SU-DHL-6 (cell line): ENCODE data around the gene PFDN5.

Source experiments
- H2AFZ ChIP-seq: fragments of 200-600 bp; sonication (generic); 2 replicates; pipeline ENCODE4 v1.6.1; 2014; ENCODE audit warnings: low read depth, mild to moderate bottlenecking, moderate library complexity, mixed read lengths, antibody characterized with exemption, low read length; ENCODE audit not compliant: severe bottlenecking
- H3F3A ChIP-seq: fragments of 200-600 bp; shearing (Covaris generic); 2 replicates; pipeline ENCODE4 v1.6.0; 2016; ENCODE audit warnings: antibody characterized with exemption, mild to moderate bottlenecking; ENCODE audit not compliant: insufficient read depth
- H3K27ac ChIP-seq: fragments of 200-600 bp; sonication (generic); 2 replicates; pipeline ENCODE4 v1.5.1; 2016; ENCODE audit warnings: low read depth, mild to moderate bottlenecking, low read length, moderate library complexity, mixed read lengths
- H3K27me3 ChIP-seq: fragments of 200-600 bp; sonication (generic), shearing (Covaris generic); 2 replicates; pipeline ENCODE4 v1.6.0; 2014; ENCODE audit warnings: mild to moderate bottlenecking, low read length
- H3K36me3 ChIP-seq: fragments of 200-600 bp; sonication (generic); 2 replicates; pipeline ENCODE4 v1.6.1; 2014; ENCODE audit warnings: mild to moderate bottlenecking, low read length, mixed read lengths
- H3K4me2 ChIP-seq: fragments of 300-600, 200-600 bp; shearing (Covaris generic), sonication (generic); 2 replicates; pipeline ENCODE4 v1.6.0; 2014; ENCODE audit warnings: low read length, low read depth, mild to moderate bottlenecking; ENCODE audit not compliant: poor library complexity, severe bottlenecking
- H3K4me3 ChIP-seq: fragments of 200-600 bp; sonication (generic); 2 replicates; pipeline ENCODE4 v1.5.1; 2014; ENCODE audit warnings: antibody characterized with exemption, low read length, mild to moderate bottlenecking, mixed read lengths; ENCODE audit not compliant: insufficient read depth, poor library complexity, severe bottlenecking
- H3K79me2 ChIP-seq: fragments of 200-600 bp; sonication (generic); 2 replicates; pipeline ENCODE4 v1.6.1; 2014; ENCODE audit warnings: mild to moderate bottlenecking, low read length, moderate library complexity; ENCODE audit not compliant: insufficient read depth
- H3K9ac ChIP-seq: fragments of 200-600 bp; sonication (generic); 2 replicates; pipeline ENCODE4 v1.7.0; 2014; ENCODE audit warnings: mild to moderate bottlenecking, low read length
- H3K9me2 ChIP-seq: fragments of 200-600 bp; sonication (generic); replicated peaks from 2 replicates; pipeline ENCODE4 v1.6.1; 2014; ENCODE audit warnings: low read length; ENCODE audit not compliant: insufficient read depth
- H3K9me3 ChIP-seq: fragments of 200-600 bp; sonication (generic); 2 replicates; pipeline ENCODE4 v1.6.1; 2014; ENCODE audit warnings: low read length, mixed read lengths; ENCODE audit not compliant: insufficient read depth
- H4K20me1 ChIP-seq: fragments of 200-600 bp; sonication (generic); 2 replicates; pipeline ENCODE4 v1.6.1; 2014; ENCODE audit warnings: low read depth, mild to moderate bottlenecking, antibody characterized with exemption, low read length, moderate library complexity, mixed read lengths
- EZH2phosphoT487 ChIP-seq: fragments of 200-600 bp; sonication (generic), shearing (Covaris generic); conservative IDR thresholded peaks from 2 replicates; pipeline ENCODE4 v1.6.1; 2018; ENCODE audit warnings: mild to moderate bottlenecking, antibody characterized with exemption, low read length, moderate library complexity, mixed read lengths
- TF ChIP-seq, protein P1 (sequence below): fragments of 200-600 bp; sonication (generic); IDR thresholded peaks from one replicate; pipeline ENCODE4 v1.5.1; 2017; ENCODE audit warnings: antibody characterized with exemption, mild to moderate bottlenecking, low read length, moderate library complexity; ENCODE audit not compliant: insufficient read depth, poor library complexity, severe bottlenecking

PFDN5 gene

DNA sequence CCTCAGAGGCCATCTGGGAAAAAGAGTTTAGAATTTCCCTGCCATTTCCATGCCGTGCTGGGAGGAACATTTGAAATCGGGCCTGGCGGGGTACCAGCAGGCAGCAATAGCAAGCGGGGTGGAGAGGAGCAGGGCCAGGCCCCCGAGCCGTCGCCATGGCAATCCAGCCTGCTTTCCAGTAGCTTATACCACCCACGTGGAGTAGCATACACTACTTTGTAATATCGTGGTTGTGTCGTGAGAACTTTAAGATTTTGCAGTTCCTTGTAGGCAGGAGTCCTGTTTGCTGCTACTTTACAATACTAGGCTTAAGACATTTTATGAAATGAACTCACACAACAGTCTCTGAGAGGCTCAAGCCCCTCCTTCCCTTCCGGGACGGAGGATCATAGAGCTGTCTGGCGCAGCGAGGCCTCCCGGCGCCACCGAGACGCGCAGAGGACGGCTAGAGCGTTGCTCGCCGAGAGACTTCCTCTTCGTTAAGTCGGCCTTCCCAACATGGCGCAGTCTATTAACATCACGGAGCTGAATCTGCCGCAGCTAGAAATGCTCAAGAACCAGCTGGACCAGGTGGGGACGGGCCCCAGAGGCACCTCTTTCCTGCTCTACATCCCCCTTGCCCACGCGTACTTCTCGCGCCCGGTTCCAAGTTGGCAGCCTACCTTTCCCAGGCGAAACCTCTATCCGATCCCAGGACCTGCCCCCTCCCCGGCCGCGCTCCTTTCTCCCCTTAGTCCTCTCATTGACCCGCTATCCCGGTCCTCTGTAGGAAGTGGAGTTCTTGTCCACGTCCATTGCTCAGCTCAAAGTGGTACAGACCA is at the start of gene PFDN5:
Gene PFDN5 (plus strand): TSS at position 473 of the 821 bp plus-strand sequence. CDS start 26 bp downstream, at position 499.
- Histone ChIP-seq H3K4me3 (peak within 1 kb of the TSS; percentile 89), H3K27me3 (no peaks in the 10 kb centered on the region), H3K27ac (peak within 1 kb of the TSS; percentile 52), H3K9me2 (no peaks in the 10 kb centered on the region), H3K79me2 (peaks cover 23% of the 10 kb centered on the region), H3K4me2 (peak within 1 kb of the TSS; percentile 85), H3K36me3 (0 out of 2 replicates have a peak, but pooled peaks cover 3% of the 10 kb centered on the region), H2AFZ (peak within 1 kb of the TSS; percentile 79), H3K9me3 (no peaks in the 10 kb centered on the region), H3K9ac (peak within 1 kb of the TSS; percentile 87), H3F3A (peaks cover 19% of the 10 kb centered on the region), H4K20me1 (no peaks in the 10 kb centered on the region)
- TF ChIP-seq, protein P1, sequence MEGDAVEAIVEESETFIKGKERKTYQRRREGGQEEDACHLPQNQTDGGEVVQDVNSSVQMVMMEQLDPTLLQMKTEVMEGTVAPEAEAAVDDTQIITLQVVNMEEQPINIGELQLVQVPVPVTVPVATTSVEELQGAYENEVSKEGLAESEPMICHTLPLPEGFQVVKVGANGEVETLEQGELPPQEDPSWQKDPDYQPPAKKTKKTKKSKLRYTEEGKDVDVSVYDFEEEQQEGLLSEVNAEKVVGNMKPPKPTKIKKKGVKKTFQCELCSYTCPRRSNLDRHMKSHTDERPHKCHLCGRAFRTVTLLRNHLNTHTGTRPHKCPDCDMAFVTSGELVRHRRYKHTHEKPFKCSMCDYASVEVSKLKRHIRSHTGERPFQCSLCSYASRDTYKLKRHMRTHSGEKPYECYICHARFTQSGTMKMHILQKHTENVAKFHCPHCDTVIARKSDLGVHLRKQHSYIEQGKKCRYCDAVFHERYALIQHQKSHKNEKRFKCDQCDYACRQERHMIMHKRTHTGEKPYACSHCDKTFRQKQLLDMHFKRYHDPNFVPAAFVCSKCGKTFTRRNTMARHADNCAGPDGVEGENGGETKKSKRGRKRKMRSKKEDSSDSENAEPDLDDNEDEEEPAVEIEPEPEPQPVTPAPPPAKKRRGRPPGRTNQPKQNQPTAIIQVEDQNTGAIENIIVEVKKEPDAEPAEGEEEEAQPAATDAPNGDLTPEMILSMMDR, result no peak
- no peak for TF ChIP-seq EZH2phosphoT487

DNA sequence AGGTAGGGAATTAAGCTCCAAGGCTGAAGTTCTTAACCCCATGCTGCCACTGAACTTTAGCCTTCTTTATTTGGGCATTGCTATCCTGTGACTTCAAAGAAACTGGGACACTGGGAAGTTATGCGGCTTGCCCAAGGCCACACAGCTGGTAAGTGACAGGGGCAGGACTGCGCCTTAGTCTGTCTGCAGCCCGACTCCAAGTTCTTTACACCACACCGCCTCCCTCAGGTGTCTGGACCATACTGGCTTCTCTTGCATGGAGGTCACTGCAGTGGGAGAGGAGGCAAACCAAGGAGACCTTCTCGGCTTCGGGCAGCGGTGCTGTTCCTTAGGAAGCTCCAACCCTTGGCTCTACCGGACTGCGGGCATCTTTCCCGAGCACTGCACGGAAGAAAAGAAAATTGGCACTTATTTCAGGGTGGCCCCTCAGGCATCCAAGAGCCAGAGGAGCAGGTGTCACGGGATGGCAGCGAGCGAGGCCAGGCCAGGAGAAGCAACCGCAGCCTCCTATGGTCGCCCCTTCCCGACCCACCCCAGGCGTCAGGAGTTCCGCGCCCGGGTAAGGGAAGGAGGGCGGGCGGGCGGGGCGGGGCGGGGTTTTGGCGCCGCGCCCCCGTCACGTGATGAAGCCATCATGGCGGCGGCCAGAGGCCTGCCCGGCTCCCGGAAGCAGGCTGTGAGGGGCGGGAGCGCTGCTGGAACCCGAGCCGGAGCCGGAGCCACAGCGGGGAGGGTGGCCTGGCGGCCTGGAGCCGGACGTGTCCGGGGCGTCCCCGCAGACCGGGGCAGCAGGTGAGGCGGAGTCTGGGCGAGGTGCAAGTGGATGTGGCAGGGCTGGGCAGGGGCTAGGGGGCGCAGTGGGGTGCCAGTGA is 43.6 kb upstream of the PFDN5 start:
- Histone ChIP-seq H3K9me3 (no peaks in the 10 kb centered on the region), H3K79me2 (peaks cover 9% of the 10 kb centered on the region), H3K27me3 (no peaks in the 10 kb centered on the region), H3K4me3 (peak overlapping the region; percentile 88), H4K20me1 (no peaks in the 10 kb centered on the region), H3K27ac (peak overlapping the region; percentile 16; the same call in 1 of the 2 replicates), H3K9ac (peak overlapping the region; percentile 85), H3K4me2 (peak overlapping the region; percentile 88), H3F3A (no peaks in the 10 kb centered on the region; the same call in 1 of the 2 replicates), H3K36me3 (no peaks in the 10 kb centered on the region), H2AFZ (peak overlapping the region; percentile 96), H3K9me2 (no peaks in the 10 kb centered on the region)
- no peak for TF ChIP-seq EZH2phosphoT487
- TF ChIP-seq, protein P1, result peak; percentile 39

DNA sequence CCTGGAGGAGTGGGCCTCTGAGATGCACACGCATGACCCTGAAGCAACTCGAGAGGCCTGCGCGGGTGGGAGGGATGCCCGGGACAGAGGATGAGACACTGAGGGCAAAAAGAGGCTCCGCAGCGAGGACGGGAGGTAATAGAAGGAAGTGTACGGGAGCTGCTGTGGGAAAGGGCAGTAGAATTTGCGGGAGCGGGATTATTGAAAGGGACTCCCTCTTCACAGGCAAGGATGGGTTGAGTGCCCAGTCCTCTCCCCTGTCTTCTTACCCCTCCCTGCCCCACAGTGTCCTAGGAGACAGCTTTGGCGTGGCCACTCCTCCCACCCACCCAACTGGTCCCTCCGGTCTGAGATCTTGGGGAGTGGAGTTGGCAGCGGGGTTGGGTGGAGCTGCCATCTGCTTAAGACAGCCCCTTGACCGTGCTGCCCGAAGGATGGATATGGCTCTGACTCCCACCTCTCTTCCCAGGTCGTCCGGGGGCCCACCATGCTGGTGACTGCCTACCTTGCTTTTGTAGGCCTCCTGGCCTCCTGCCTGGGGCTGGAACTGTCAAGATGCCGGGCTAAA is 42.9 kb upstream of the PFDN5 start:
- Histone ChIP-seq H4K20me1 (no peaks in the 10 kb centered on the region), H3K4me2 (peak overlapping the region; percentile 88), H3K27me3 (no peaks in the 10 kb centered on the region), H3K36me3 (no peaks in the 10 kb centered on the region), H3K9ac (peak overlapping the region; percentile 85), H2AFZ (peak overlapping the region; percentile 44), H3K9me3 (no peaks in the 10 kb centered on the region), H3K4me3 (peak overlapping the region; percentile 88), H3K9me2 (no peaks in the 10 kb centered on the region), H3K27ac (peak overlapping the region; percentile 16; the same call in 1 of the 2 replicates), H3F3A (no peaks in the 10 kb centered on the region; the same call in 1 of the 2 replicates), H3K79me2 (peaks cover 9% of the 10 kb centered on the region)
- TF ChIP-seq EZH2phosphoT487, result no peak
- TF ChIP-seq, protein P1, result no peak
